Mesothelial cell of epicardium (in vitro differentiated cells): Measurements from ENCODE around the gene BAX. TPM values are rescaled to one million over a fixed set of nuclear protein-coding genes. Genes with fewer than 3 reads are reported as not detected.

Experiments used
- DNase-seq, 2 experiments: peaks; one replicate each; pipeline ENCODE4 v3.0.0; 2021; ENCODE audit warnings: low spot score in 2 of 2; ENCODE audit not compliant: unreplicated experiment in 2 of 2
- H3K27ac Mint-ChIP-seq: 2 replicates; pipeline ENCODE4 v1.8.0; 2021; ENCODE audit warnings: mixed read lengths
- H3K27me3 Mint-ChIP-seq: 2 replicates; pipeline ENCODE4 v1.8.0; 2021; ENCODE audit warnings: low read depth, mixed read lengths
- H3K36me3 Mint-ChIP-seq: 2 replicates; pipeline ENCODE4 v1.8.0; 2021; ENCODE audit warnings: mixed read lengths
- H3K4me1 Mint-ChIP-seq: 2 replicates; pipeline ENCODE4 v1.8.0; 2021; ENCODE audit warnings: mixed read lengths
- H3K4me3 Mint-ChIP-seq: 2 replicates; pipeline ENCODE4 v1.8.0; 2021; ENCODE audit warnings: mild to moderate bottlenecking, moderate library complexity, mixed read lengths
- H3K9me3 Mint-ChIP-seq: 2 replicates; pipeline ENCODE4 v1.8.0; 2021; ENCODE audit warnings: mixed read lengths
- CTCF ChIP-seq: fragments of 200-600 bp; sonication (generic); IDR thresholded peaks from one replicate; pipeline ENCODE4 v1.5.0; 2021; ENCODE audit warnings: antibody characterized with exemption; ENCODE audit not compliant: unreplicated experiment
- total RNA-seq: library from RNA; stranded (reverse); gene quantifications from 3 replicates; pipeline ENCODE4 v1.2.1, GENCODE V29; 2021

Gene BAX
- total RNA-seq, 1 donor from 2014 or later, result 119 TPM

- Mint-ChIP-seq H3K9me3 (no peaks in the 10 kb centered on the region), H3K4me1 (no peaks in the 10 kb centered on the region), H3K27me3 (no peaks in the 10 kb centered on the region), H3K4me3 (no peak overlapping the region), H3K36me3 (peaks cover 26% of the 10 kb centered on the region), H3K27ac (no peak overlapping the region)
- no peak for DNase-seq
- TF ChIP-seq CTCF, result no peak
These were observed 21.5 kb downstream of the BAX start for GRCh38 chr19:48975947-48976847.

- H3K27ac Mint-ChIP-seq, result no peak overlapping the region
These were observed 22.4 kb downstream of the BAX start for GRCh38 chr19:48977061-48977460.

GRCh38 chr19:48982280-48982679 lies 27.6 kb downstream of the BAX start:
- Mint-ChIP-seq H3K27me3 (no peaks in the 10 kb centered on the region), H3K27ac (no peak overlapping the region), H3K9me3 (no peaks in the 10 kb centered on the region), H3K4me3 (no peak overlapping the region), H3K4me1 (no peaks in the 10 kb centered on the region), H3K36me3 (peaks cover 31% of the 10 kb centered on the region)
- no peak for TF ChIP-seq CTCF
- DNase-seq, result no peak

More at GRCh38 chr19:48977061-48977460, 22.4 kb downstream of the BAX start:
- no peak for DNase-seq
- Mint-ChIP-seq H3K9me3 (no peaks in the 10 kb centered on the region), H3K36me3 (peaks cover 27% of the 10 kb centered on the region), H3K4me3 (no peak overlapping the region), H3K4me1 (no peaks in the 10 kb centered on the region), H3K27me3 (no peaks in the 10 kb centered on the region)
- no peak for TF ChIP-seq CTCF

GRCh38 chr19:48985711-48986110 lies 31.0 kb downstream of the BAX start:
- H3K36me3 Mint-ChIP-seq, result peaks cover 34% of the 10 kb centered on the region
- H3K4me3 Mint-ChIP-seq, result no peak overlapping the region
- no peaks in the 10 kb centered on the region for H3K27me3 Mint-ChIP-seq
- H3K4me1 Mint-ChIP-seq, result peaks cover 5% of the 10 kb centered on the region
- H3K9me3 Mint-ChIP-seq, result no peaks in the 10 kb centered on the region
- no peak overlapping the region for H3K27ac Mint-ChIP-seq
- TF ChIP-seq CTCF, result no peak
- no peak for DNase-seq

GRCh38 chr19:48986211-48986610 lies 31.5 kb downstream of the BAX start:
- Mint-ChIP-seq H3K9me3 (no peaks in the 10 kb centered on the region), H3K27me3 (no peaks in the 10 kb centered on the region), H3K4me1 (peaks cover 9% of the 10 kb centered on the region), H3K36me3 (peaks cover 34% of the 10 kb centered on the region), H3K4me3 (no peak overlapping the region), H3K27ac (no peak overlapping the region)
- DNase-seq, result no peak
- no peak for TF ChIP-seq CTCF
